Natural killer cell treated with Interleukin-12 subunit alpha and Interleukin-12 subunit beta and Interleukin-15 and Interleukin-18, amount 100 ng/mL, for 72 hours (primary cell): ENCODE measurements around the gene AGR3. TPM values are rescaled to one million over a fixed set of nuclear protein-coding genes. Genes with fewer than 3 reads are reported as not detected.
A peak's percentile ranks its signal among the peaks of the same experiment; 100 is the strongest.

Source experiments
- ATAC-seq, 2 donors: fragments of 150-1000 bp; cut with Tn5 transposase in 1 of 2; sonication (Bioruptor Pico), chemical (Tn5 transposase) in 1 of 2; 2 replicates each; pipeline ENCODE4 v1.10.0; 2021
- DNase-seq: peaks from one replicate; pipeline ENCODE4 v3.0.0; 2022; ENCODE audit warnings: low spot score
- H3K27ac Mint-ChIP-seq, 2 donors: 1 replicate in 1 of 2; 2 replicates in 1 of 2; pipeline ENCODE4 v1.8.0; 2022; ENCODE audit warnings: mixed read lengths in 2 of 2, mild to moderate bottlenecking in 1 of 2, moderate library complexity in 1 of 2
- H3K27me3 Mint-ChIP-seq, 2 donors: 1 replicate in 1 of 2; 2 replicates in 1 of 2; pipeline ENCODE4 v1.8.0; 2022; ENCODE audit warnings: mixed read lengths in 2 of 2
- H3K36me3 Mint-ChIP-seq: one replicate; pipeline ENCODE4 v1.8.0; 2022; ENCODE audit warnings: mixed read lengths
- H3K4me1 Mint-ChIP-seq, 2 donors: 1 replicate in 1 of 2; 2 replicates in 1 of 2; pipeline ENCODE4 v1.8.0; 2022; ENCODE audit warnings: low read depth in 2 of 2, mixed read lengths in 2 of 2, mild to moderate bottlenecking in 1 of 2
- H3K4me3 Mint-ChIP-seq: one replicate; pipeline ENCODE4 v1.8.0; 2022; ENCODE audit warnings: mixed read lengths
- H3K9me3 Mint-ChIP-seq: 2 replicates; pipeline ENCODE4 v1.8.0; 2022; ENCODE audit warnings: mixed read lengths
- total RNA-seq, 2 donors: library from RNA; stranded (reverse); gene quantifications; one replicate each; pipeline ENCODE4 v1.2.3, GENCODE V29; 2022

Gene AGR3
- total RNA-seq, result not detected

DNA sequence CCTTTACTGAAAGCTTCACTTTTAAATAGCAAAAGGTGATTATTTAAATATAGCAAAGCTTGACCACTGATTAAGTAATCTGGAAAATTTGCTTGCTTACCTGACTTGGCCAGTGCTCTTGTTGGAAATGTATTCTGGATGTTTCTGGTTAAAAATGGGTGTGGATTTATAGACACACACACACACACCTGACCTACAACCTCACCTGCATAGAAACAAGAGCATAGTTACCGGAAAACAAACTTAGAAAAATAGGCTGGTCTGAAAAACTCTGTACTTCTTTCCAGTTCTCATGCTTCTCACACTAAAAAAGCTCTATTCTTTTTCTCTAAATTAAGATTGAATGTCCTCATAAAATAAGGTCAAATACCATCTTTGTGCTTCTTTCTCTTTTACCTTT lies at the start of gene AGR3:
Gene AGR3, minus strand, starts transcription at position 140 of the 400 bp plus-strand sequence. CDS start 3,365 bp downstream, outside the sequence.
- no peaks in the 10 kb centered on the region for H3K4me1 Mint-ChIP-seq
- no peak within 1 kb of the TSS for H3K27ac Mint-ChIP-seq
- no peaks in the 10 kb centered on the region for H3K36me3 Mint-ChIP-seq
- ATAC-seq (no peak), DNase-seq (no peak)
- peaks cover 0 to 8% of the 10 kb centered on the region in 2 donors for H3K27me3 Mint-ChIP-seq
- no peaks in the 10 kb centered on the region for H3K9me3 Mint-ChIP-seq
- H3K4me3 Mint-ChIP-seq, result no peak within 1 kb of the TSS

GRCh38 chr7:16930946-16931345 lies 49.2 kb upstream of the AGR3 start:
- Mint-ChIP-seq H3K27ac (no peak overlapping the region), H3K27me3 (no peaks in the 10 kb centered on the region), H3K36me3 (no peaks in the 10 kb centered on the region), H3K4me3 (no peak overlapping the region), H3K4me1 (peaks cover 10 to 14% of the 10 kb centered on the region in 2 donors), H3K9me3 (no peaks in the 10 kb centered on the region)
- DNase-seq, result no peak
- ATAC-seq, result no peak

GRCh38 chr7:16929146-16929762 lies 47.5 kb upstream of the AGR3 start:
- no peaks in the 10 kb centered on the region for H3K27me3 Mint-ChIP-seq
- H3K4me1 Mint-ChIP-seq, result peaks cover 10 to 13% of the 10 kb centered on the region in 2 donors
- no peak overlapping the region for H3K27ac Mint-ChIP-seq
- no peak overlapping the region for H3K4me3 Mint-ChIP-seq
- H3K36me3 Mint-ChIP-seq, result no peaks in the 10 kb centered on the region
- H3K9me3 Mint-ChIP-seq, result no peaks in the 10 kb centered on the region
- ATAC-seq, result no peak
- no peak for DNase-seq

GRCh38 chr7:16926861-16927260 lies 45.1 kb upstream of the AGR3 start:
- ATAC-seq (no peak), DNase-seq (no peak)
- Mint-ChIP-seq H3K27me3 (no peaks in the 10 kb centered on the region), H3K36me3 (no peaks in the 10 kb centered on the region), H3K9me3 (no peaks in the 10 kb centered on the region), H3K27ac (no peak overlapping the region), H3K4me1 (peaks cover 0 to 7% of the 10 kb centered on the region in 2 donors), H3K4me3 (no peak overlapping the region)

DNA sequence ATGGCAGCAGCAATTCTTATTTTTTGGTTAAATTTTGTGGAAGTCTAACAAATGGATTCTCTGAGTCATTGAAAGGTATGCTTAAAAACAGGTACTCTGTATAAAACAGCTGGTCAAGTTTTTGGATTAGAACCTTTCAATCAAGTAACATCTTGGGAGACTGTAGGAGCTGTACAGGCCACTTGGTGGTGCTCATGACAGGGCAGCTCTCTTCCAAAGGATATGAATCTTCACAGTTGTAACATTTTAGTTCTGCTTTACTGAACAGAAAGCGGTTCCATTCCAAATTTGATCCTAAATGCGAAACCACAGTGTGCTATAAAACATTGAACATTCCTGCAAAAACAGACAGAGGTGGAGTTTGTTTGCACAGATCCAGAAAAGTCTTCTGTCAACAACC lies 44.5 kb upstream of the AGR3 start:
- Mint-ChIP-seq H3K36me3 (no peaks in the 10 kb centered on the region), H3K27ac (no peak overlapping the region), H3K4me3 (no peak overlapping the region), H3K27me3 (no peaks in the 10 kb centered on the region), H3K9me3 (no peaks in the 10 kb centered on the region), H3K4me1 (peaks cover 0 to 6% of the 10 kb centered on the region in 2 donors)
- DNase-seq, result no peak
- no peak for ATAC-seq

DNA sequence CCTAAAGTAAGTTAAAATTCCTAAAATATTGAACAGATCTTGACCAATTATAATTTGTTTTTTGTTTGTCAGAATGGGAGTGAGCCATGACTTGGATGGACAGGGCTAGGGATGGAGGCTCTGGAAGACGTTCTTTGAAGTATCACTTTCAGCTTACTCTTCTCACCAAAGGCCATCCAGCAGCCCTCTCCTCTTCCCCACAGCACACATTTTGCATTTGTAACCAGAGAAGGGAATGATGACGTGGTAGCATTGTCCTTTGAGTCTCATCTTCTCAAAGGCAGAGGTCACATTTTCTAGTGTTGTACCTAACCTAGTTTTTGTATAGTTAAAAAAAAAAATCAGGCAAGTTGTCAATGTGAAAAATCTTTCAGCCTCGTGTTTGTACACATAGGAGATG lies 43.8 kb upstream of the AGR3 start:
- H3K27ac Mint-ChIP-seq, result no peak overlapping the region
- DNase-seq (no peak), ATAC-seq (no peak)
- no peaks in the 10 kb centered on the region for H3K9me3 Mint-ChIP-seq
- H3K4me3 Mint-ChIP-seq, result no peak overlapping the region
- no peaks in the 10 kb centered on the region for H3K27me3 Mint-ChIP-seq
- H3K36me3 Mint-ChIP-seq, result no peaks in the 10 kb centered on the region
- peaks cover 0 to 4% of the 10 kb centered on the region in 2 donors for H3K4me1 Mint-ChIP-seq

DNA sequence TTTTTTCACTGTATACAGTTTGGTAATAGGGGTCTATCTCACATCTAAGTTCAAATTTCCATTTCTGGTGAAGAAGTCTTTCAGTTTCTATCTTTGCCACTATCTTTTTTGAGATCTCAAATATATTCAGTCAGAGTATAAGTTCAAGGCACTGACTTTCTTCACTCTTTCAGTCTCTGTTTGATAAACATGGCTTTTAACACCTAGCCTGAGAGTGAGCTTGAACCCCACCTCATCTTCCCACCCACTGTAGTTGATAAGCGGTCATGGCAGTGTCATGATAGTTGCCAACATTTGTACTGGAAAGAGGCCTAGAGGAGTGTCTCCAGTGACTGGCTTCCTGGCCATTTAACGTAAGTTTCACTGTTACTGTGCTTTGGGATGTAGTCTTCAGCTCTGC lies 41.2 kb upstream of the AGR3 start:
- peak in 1 of 2 donors; percentile 59 for ATAC-seq
- Mint-ChIP-seq H3K27me3 (no peaks in the 10 kb centered on the region), H3K36me3 (no peaks in the 10 kb centered on the region), H3K4me1 (peaks cover 0 to 4% of the 10 kb centered on the region in 2 donors), H3K27ac (no peak overlapping the region), H3K4me3 (no peak overlapping the region), H3K9me3 (no peaks in the 10 kb centered on the region)
- no peak for DNase-seq

GRCh38 chr7:16921644-16922257 lies 40.0 kb upstream of the AGR3 start:
- no peak overlapping the region for H3K27ac Mint-ChIP-seq
- DNase-seq (no peak), ATAC-seq (no peak)
- no peak overlapping the region for H3K4me3 Mint-ChIP-seq
- peaks cover 0 to 4% of the 10 kb centered on the region in 2 donors for H3K4me1 Mint-ChIP-seq
- H3K36me3 Mint-ChIP-seq, result no peaks in the 10 kb centered on the region
- H3K27me3 Mint-ChIP-seq, result no peaks in the 10 kb centered on the region
- no peaks in the 10 kb centered on the region for H3K9me3 Mint-ChIP-seq

DNA sequence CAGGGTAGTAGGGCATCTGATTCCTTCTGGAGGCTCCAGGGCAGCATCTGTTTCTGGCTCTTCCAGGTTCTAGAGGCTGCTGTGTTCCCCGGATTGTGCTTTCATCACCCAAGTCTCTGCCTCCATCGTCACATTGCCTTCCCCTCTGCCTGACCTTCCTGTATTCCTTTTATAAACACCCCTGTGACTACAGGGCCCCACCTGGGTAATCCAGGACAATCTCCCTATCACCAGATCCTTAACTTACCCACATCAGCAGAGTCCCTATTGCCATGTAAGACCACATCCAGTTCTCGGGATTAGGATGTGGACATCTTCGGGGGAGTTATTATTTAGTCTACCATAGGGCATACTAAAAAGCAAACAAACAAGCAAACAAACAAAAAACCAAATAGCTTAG lies 39.4 kb upstream of the AGR3 start:
- DNase-seq (no peak), ATAC-seq (no peak)
- H3K4me1 Mint-ChIP-seq, result peaks cover 0 to 4% of the 10 kb centered on the region in 2 donors
- H3K27ac Mint-ChIP-seq, result no peak overlapping the region
- no peaks in the 10 kb centered on the region for H3K9me3 Mint-ChIP-seq
- no peaks in the 10 kb centered on the region for H3K36me3 Mint-ChIP-seq
- no peak overlapping the region for H3K4me3 Mint-ChIP-seq
- H3K27me3 Mint-ChIP-seq, result no peaks in the 10 kb centered on the region

DNA sequence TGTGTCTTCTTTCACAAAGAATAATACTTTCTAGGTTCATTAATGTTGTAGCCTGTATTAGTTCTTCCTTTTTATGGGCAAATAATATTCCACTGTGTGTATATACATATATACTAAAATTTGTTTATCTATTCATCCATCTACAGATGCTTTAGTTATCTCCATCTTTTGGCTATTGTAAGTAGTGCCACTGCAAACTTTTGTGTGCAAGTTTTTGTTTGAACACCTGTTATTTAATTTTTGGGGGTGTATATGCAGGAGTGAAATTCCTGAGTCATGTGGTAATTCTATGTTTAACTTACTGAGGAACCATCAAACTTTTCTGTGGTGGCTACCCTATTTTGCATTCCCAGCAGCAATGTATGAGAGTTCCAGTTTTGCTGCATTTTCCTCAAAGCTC lies 37.7 kb upstream of the AGR3 start:
- ATAC-seq, result no peak
- H3K4me1 Mint-ChIP-seq, result peaks cover 0 to 4% of the 10 kb centered on the region in 2 donors
- no peaks in the 10 kb centered on the region for H3K36me3 Mint-ChIP-seq
- H3K9me3 Mint-ChIP-seq, result no peaks in the 10 kb centered on the region
- H3K27ac Mint-ChIP-seq, result no peak overlapping the region
- DNase-seq, result no peak
- H3K27me3 Mint-ChIP-seq, result no peaks in the 10 kb centered on the region
- no peak overlapping the region for H3K4me3 Mint-ChIP-seq

GRCh38 chr7:16918288-16918895 lies 36.6 kb upstream of the AGR3 start:
- no peak overlapping the region for H3K27ac Mint-ChIP-seq
- H3K27me3 Mint-ChIP-seq, result no peaks in the 10 kb centered on the region
- peaks cover 0 to 4% of the 10 kb centered on the region in 2 donors for H3K4me1 Mint-ChIP-seq
- no peak overlapping the region for H3K4me3 Mint-ChIP-seq
- H3K36me3 Mint-ChIP-seq, result no peaks in the 10 kb centered on the region
- H3K9me3 Mint-ChIP-seq, result no peaks in the 10 kb centered on the region
- DNase-seq (no peak), ATAC-seq (no peak)

GRCh38 chr7:16916738-16917137 lies 35.0 kb upstream of the AGR3 start:
- ATAC-seq (no peak), DNase-seq (no peak)
- H3K36me3 Mint-ChIP-seq, result no peaks in the 10 kb centered on the region
- no peaks in the 10 kb centered on the region for H3K9me3 Mint-ChIP-seq
- H3K4me1 Mint-ChIP-seq, result no peaks in the 10 kb centered on the region
- H3K27ac Mint-ChIP-seq, result no peak overlapping the region
- H3K4me3 Mint-ChIP-seq, result no peak overlapping the region
- peaks cover 0 to 4% of the 10 kb centered on the region in 2 donors for H3K27me3 Mint-ChIP-seq

GRCh38 chr7:16916105-16916639 lies 34.4 kb upstream of the AGR3 start:
- Mint-ChIP-seq H3K27me3 (peaks cover 0 to 7% of the 10 kb centered on the region in 2 donors), H3K4me1 (no peaks in the 10 kb centered on the region), H3K27ac (no peak overlapping the region), H3K36me3 (no peaks in the 10 kb centered on the region), H3K4me3 (no peak overlapping the region), H3K9me3 (no peaks in the 10 kb centered on the region)
- DNase-seq (no peak), ATAC-seq (no peak)

DNA sequence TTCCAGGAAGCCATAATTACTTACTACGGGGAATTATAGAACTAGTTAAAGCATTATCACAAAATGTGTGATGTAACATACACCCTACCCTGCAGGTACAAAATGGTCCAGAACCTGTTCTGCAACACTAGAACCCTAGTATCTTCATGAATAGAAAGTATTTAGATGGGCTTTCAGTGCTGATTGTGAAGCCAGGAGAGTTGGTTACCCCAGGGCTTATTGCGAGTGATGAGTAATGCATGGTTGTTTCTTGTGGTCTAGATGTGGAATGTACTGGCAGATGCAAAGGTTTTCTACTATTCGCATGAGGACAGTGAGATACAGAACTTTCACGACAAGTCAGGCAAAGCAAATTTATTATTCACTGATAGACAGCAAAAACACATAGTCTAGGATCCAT lies 33.6 kb upstream of the AGR3 start:
- H3K27me3 Mint-ChIP-seq, result peaks cover 2 to 14% of the 10 kb centered on the region in 2 donors
- H3K27ac Mint-ChIP-seq, result no peak overlapping the region
- peaks cover 4% of the 10 kb centered on the region for H3K36me3 Mint-ChIP-seq
- no peak overlapping the region for H3K4me3 Mint-ChIP-seq
- ATAC-seq (peak; percentile 11 to 56), DNase-seq (no peak)
- H3K4me1 Mint-ChIP-seq, result no peaks in the 10 kb centered on the region
- no peaks in the 10 kb centered on the region for H3K9me3 Mint-ChIP-seq
